GM19035 (cell line): ENCODE data around the gene LMAN1L.
A peak's percentile ranks its signal among the peaks of the same experiment; 100 is the strongest.

Source experiments
- ATAC-seq: cut with Tn5 transposase; IDR thresholded peaks from one replicate; pipeline ENCODE4 v1.9.1; 2021; ENCODE audit not compliant: unreplicated experiment

LMAN1L gene

DNA sequence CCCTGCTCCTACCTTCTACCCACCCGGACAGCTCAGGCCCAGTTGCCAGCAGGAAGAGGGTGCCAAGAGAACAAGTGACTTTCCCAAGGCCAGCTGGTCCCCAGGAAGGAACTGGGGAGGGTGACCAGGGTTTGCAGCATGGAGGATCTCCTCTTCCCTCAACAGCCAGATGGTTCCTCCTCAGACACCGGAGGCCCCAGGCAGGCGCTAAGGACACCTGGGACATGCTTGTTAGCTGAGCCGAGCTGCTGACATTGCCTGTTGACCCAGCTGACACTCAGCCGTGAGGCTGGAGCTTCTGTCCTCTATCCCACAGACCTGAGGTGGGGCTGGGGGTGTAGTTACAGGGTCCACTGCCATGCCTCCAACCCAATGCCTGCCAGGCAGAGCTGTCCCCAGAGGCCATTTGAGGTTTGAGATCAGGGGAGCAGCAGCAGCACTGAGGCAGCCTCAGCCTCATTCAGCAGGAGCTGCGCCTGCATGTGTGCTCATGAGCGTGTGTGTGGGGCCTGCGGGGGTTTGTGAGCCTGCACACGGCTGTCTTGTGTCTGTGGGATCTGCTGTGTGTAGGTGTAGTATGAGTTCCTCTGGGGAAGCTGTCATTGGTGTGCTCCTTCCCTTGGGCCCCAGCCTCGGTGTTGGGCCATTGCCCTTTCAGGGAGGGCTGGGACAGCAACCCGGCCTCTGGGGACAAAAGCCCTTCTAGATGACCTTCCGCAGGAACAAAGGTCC is 20.9 kb downstream of the LMAN1L start:
- ATAC-seq, result no peak

- no peak for ATAC-seq
Measured at GRCh38 chr15:74835312-74835823, 22.7 kb downstream of the LMAN1L start.

GRCh38 chr15:74836846-74837245 is 24.2 kb downstream of the LMAN1L start:
- ATAC-seq, result no peak

GRCh38 chr15:74837482-74838136 is 25.0 kb downstream of the LMAN1L start:
- ATAC-seq, result no peak

DNA sequence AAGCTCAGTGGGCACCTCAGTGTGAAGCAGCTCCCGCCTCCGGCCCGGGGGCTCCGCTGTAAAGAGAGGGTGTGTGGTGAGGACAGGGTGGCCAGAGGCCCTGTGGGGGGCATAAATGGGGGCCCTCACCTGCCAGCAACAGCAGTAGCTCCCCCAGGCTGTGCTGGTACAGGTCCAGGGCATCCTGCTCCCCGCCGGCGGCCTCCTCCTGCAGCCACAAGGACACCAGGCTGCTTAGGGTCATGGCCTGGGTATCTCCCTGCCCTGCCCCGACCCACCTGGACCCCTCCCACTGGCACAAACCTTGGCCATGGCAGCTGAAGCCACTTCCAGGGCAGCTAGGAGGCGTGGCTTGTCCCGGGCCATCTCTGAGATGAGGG is 25.5 kb downstream of the LMAN1L start:
- no peak for ATAC-seq

DNA sequence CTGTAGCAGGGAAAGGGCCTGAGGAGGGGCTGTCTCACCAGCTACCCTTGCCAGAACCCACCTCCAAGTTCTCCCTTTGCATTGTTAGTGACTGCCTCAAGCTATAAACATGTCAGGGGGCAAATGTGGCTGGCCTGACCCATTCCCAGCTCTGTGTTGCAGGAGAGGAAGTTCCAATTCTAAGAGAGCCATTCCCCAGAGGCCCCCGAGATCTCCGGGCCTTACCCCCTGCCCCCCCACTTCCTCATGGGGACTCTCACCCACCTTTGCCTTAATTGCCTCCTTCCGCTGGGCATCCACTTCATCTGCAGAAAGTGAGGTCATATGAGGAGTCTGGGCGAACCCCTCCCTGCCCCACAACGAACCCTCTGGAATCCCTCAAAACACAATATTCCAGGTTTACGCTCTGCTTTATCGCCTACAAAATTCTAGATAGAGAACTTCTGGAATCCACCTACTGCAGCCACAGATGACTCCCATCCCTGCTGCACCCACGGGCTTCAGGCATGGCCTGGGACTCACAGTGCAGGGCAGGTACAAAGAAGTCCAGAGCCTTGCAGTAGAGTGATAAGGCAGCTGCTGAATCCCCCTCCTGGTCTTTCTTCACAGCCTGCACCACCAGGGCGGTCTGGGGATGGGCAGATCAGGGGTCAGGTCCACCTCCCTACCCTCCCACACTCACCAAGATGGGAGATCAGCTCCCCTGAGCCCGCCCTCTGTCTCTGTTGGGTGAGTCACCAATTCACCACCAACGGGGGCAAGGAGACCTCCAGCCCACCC is 26.3 kb downstream of the LMAN1L start:
- ATAC-seq, result no peak

- ATAC-seq, result no peak
Measured at GRCh38 chr15:74839526-74840395, 27.1 kb downstream of the LMAN1L start.

DNA sequence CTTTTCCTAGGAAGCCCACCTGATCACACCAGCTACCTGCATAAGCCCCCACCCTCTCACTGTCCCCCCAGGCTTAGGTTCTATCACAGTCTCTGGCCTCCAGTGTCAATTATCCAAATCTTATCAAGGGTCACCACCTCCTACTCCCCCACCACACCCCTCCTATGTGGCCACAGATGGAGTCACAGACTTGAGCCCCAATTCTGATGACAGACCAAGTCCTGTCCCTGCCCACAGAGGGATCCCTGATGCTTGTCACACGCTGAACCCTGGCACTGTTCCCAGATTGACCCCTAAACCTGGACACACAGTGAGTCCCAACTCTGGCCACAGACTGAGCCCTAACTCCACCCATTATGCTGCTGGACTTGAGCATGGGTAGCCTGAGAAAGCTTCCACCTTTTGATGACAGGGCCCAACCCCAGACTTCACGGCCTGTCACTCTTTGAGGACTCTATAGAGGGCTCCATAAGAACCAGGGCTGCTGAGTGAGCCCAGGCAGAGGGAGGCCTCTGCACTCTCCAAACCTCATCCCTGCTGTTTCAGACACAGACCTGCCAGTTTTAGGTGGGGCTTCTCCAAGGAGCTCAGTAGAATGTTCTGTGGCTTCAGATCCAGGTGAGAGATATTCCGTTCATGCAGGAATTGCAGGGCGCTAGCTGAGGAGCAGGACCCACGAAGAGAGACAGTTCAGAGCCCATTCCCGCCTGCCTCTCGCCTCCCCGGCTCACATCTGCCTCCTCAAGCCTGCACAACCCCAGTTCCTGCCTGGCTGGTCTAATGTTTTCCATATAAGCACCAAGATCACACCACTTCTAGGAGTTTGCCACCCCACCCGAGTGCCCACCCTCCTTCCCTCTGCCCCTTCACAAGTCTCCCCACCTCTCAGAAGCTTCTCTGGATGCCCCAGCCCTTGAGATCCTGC is 28.5 kb downstream of the LMAN1L start:
- ATAC-seq, result no peak

DNA sequence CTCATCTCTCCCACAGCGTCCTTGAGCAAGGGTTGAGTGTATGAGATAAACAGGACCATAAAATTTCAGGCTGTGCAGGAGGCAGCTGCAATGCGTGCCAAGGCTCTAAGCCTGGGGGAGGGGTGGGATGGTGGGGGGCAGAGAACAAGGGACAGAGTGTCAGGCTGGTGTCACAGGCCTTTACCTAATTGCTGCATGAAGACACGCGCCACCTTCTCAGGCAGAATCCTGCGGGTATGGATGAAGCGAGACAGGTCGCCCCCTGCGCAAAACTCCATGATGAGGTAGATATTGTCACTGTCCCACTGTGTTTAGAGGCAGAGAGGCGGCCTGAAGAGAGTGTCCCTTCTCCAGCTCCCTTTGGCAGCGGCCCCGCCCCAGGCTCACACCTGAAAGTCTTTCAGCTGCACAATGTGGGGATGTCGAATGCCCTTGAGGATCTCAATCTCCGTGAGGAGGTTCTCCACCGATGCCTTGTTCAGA is 29.3 kb downstream of the LMAN1L start:
- ATAC-seq, result no peak

GRCh38 chr15:74842581-74843444 is 30.2 kb downstream of the LMAN1L start, which contains the start of gene ULK3:
Gene ULK3 (minus strand): TSS chr15:74843156. CDS start chr15:74843105, 51 bp downstream.
- ATAC-seq, result peak; percentile 83

GRCh38 chr15:74843445-74843828 is 30.8 kb downstream of the LMAN1L start:
- no peak for ATAC-seq

DNA sequence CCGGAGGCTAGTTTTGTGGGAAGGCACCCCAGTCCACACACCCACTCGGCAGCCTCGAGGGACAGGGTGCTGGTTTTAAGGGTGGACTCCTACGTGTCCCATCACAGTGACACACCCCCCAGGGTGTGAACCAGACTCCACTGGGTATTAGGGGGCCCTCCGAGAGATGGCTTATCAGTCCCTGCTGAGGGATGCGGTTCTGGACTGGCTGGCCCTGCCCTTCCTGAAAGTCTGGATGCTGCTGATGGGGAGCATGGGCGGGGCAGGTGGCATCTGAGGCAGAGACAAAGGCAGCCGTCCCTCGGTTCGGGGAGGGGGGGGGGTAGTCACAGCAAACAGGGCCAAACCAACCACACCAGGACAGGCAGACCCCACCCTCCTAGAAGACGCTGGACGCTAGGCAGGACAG is 31.3 kb downstream of the LMAN1L start:
- no peak for ATAC-seq

DNA sequence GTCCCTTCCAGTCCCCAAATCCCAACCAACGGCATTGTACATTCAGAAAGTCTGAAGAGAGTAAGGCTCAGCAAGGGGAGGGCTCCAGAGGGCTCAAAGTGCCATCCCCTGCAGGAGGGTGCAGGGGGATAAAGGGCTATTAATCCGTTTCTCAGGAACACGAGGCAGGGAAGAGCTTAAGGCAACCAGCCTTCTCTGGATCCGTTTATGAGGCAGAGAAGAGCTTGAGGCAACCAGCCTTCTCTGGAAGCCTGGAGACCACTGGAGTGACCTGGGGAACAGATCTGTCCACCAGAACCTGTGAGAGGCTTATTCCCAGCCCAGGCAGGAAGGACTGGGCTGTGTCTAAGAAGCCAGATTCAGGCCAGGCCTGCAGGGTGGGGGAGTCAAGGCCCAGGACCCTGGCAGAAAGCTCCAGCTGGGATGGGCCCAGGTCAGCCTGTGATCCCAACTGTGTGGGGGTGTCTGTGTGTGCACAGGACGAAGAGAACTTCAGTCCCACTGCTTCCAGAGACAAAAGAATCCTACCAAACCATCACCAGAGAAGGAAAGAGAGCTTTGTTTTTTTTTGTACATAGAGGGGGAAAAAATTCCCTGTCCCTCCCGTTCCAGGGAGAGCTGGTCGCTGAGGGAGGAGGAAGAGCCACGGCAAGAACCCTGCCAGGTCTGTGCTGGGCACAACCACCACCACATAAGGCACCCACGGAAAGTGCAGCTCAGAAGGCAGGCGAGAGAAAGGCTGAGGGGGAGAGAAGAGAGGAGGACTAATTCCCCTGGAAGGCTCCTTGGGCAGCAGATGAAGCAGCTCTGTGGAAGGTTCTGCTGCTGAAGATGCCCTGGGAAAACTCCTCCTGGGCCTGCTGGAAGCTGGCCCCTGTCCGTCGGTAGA is 31.9 kb downstream of the LMAN1L start:
- ATAC-seq, result no peak

- no peak for ATAC-seq
Measured at GRCh38 chr15:74845208-74845568, 32.6 kb downstream of the LMAN1L start.

- ATAC-seq, result no peak
Measured at GRCh38 chr15:74845581-74845980, 32.9 kb downstream of the LMAN1L start.

GRCh38 chr15:74847432-74847831 is 34.8 kb downstream of the LMAN1L start:
- no peak for ATAC-seq

- no peak for ATAC-seq
Measured at GRCh38 chr15:74850393-74850792, 37.8 kb downstream of the LMAN1L start.

DNA sequence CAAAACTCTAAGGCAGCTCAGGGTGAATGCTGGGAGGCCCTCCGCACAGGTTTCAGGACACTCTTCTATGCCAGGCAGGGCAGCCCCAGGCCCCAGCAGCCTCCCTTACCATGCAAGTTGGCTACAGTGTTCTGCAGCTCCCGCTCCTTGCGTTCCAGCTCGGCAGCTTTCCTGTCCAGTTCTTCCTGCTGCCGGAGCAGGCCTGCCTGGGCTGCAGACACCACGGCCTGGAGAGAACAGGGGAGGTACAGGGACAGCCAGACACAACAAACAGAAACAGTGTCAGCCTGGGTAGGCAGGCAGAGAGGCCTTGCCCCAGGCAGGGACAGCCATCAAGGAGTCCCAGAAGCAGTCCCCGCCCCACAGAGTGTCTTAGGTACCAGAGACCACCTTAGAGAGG is 39.3 kb downstream of the LMAN1L start:
- no peak for ATAC-seq
